ENCODE measurements around the gene SLC43A3.
A peak's percentile ranks its signal among the peaks of the same experiment; 100 is the strongest.
"Not testable (repeated sequence)": the region's sequence is repeated elsewhere in the genome, so short reads cannot be mapped to it uniquely, and the experiment has no call there.

The SLC43A3 gene

DNA sequence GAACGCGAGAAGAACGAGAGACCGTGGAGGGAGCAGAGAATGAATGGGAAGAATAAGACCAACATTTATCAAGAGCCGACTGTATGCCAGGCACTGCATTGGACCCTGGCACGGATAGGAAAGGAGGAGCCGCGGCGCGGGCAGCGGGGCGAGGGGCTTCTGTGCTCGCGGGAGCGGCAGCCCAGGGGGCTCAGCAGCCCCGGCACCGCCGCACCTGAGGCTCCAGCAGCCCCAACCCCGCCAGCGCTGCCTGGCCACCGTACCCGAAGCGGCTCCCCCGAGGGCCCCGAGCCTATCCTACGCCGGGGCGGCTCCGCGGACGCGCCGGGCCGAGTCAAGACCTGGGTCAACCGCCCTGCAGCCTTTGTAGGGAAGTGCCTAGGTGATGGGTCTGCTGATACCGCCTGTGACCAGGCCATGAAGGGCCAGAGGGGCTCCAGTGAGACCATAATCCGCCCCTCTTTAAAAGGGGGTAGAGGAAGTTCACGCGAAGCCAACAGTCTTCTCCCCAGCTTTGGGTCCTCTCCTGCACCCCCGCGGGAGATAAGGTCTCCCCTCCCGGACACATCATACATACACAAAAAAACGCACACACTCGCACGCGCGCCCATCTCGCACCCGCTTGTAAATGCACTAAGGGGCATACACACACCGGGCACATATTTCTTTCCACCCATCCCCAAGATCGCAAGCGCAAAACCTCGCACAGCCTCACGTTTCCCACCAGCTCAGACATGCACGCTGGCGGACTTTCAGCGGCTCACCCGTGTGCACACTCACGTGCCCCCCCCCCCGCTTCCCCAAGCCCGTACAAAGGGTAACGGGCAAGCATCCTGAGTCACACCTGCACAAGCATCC is 32.5 kb upstream of the SLC43A3 start:
- DNase-seq = no peak

DNA sequence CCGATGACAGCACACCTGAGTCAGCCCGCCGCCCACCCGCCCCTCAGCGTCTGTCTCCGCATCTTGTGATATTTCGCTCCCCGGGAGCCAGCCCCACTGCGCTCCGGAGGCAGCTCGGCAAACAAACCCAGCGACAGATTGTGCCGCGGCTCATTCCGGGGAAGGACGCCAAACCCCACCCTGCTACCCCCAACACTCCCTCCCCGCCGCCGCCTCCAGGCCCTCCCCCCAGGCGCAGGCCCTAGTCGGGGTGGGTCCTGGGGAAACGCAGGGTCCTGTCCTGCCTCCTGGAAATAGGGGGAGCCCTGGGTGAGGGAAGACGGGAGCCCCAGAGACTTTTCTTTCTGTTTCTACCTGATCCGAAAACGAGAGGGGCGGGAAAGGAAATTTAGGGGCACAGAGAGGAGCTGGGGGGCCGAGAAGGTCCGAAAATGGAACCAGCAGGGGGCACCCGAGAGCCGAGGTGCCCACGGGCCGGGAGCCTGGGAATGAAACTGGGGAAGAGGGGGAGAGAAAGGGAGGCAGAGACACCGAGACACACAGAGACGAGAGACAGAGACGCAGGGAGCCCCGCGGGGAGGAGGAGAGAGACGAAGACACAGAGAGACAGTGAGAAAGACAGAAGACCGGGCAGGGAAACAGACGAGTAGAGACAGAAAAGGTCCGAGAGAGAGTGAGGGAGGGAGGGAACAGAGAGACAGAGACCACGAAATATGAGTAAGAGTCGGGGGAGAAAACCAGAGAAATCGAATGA is 31.7 kb upstream of the SLC43A3 start:
- DNase-seq = no peak

DNA sequence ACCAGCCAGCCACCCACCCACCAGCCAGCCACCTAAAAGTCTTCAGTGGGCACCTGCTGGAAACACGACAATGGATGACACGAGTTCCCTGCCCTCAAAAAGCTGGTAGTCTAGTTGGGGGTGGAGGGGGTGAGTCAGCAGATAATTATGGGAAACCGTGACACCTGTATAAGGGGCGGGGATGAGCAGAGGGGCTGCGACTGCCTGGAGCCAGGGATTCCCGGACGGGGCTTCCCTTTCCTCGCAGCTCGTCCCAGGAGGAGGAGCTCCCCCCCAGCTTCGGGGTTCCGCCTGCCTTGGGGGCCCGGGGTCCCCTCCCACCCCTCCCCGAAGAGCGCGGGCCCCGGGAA is 31.1 kb upstream of the SLC43A3 start:
- DNase-seq = no peak

DNA sequence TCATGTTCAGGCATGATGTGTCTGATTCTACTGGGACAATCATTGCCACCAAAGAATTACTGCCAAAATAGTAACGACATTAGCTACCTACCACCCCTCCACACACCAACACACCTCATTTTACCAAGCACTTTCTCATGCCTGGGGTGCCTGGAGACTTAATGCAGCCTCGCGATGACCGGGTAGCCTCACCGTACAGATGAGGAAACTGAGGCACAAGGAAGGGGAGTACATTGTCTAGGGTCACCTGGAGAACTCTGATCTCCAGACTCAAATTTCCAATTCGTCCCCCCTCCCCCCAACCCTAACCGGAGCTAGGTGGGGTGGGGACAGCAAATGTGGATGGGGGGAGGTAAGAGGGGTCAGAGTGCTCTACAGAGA is 30.7 kb upstream of the SLC43A3 start:
- no peak for DNase-seq

DNA sequence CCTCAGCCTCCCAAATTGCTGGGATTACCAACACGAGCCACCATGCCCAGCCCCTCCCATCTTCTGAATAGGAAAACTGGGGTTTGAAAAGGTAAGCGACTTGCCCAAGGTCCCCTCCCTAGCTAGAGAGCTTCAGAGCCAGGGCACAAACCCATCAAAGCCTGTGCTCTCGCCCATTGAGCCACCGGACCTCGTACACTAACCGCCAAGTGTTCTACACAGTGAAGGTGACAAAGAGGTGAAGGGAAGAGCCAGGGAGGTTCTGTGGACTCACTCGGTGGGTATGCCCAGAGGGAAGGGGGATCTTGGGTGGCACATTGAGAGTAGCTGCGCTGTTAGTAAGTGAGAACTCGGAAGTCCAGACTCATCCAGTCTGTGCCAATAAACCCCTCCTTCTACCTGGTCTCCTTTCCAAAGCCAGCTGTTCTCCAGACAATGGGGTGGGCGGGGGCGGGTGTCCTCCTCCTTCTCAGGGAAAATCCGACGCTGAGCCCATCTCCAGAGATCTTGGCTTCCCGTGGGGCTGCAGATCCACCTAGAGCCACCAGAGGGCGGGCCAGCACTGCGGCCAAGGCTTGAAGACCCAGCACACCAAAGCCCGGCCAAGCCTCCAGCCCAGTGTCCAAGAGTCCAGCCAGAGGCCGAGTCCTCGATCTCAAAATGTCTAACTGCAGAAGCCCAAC is 30.2 kb upstream of the SLC43A3 start:
- peak; percentile 47 to 76 for DNase-seq

DNA sequence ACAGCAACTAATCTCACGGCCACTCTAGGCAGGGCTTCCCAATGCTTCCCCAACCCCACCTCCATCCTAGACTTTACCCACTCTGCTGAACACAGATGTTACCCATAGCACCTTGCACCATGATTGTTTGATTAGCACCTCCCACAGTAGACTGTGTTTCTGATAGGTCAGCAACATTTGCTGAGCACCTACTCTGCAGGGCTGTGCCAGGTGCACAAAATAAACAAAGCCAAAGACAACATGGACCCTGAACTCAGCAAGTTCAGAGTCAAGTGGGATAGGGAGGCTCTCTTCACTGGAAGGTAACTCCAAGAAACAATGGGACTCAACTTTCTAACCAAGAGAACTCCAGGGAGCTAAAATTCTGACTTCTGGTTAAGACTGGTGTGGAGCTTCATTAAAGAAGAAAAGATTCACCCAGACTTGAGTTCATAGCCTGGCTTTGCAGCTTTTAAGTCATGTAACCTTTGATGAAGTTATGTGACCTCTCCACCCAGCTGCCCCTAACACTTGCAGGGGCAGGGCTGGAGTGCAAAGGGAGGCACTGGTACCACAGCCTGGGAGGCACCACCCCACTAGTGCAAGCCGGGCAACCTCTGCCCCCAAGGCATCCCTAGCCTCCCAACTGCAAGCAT is 26.7 kb upstream of the SLC43A3 start:
- DNase-seq = no peak

DNA sequence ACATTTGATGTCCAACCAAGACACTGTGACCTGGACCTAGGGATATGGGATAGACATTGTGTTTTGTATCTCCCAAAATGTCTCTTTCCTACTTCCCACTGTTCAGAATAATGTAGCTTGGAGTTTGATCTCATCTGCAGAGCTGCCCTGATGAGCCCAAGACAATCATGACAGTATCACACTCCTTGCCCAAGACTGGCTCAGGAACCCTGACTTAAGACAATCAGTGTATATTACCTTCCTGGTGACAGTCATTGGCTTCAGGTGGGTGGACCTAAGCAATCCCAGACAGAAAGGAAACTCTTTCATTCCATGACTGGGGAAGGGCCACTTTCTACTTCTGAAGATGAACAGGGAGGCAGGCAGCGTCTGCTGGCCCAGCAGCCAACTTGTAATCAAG is 19.1 kb upstream of the SLC43A3 start:
- no peak for DNase-seq

DNA sequence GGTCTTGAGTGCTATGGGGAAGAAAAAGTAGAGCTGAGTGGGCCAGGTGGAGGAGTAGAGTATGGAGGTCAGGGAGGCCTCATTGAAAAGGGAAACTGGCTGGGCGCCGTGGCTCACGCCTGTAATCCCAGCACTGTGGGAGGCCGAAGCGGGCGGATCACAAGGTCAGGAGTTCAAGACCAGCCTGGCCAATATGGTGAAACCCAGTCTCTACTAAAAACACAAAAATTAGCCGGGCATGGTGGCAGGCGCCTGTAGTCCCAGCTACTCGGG is 18.1 kb upstream of the SLC43A3 start:
- not testable (repeated sequence) for DNase-seq

DNA sequence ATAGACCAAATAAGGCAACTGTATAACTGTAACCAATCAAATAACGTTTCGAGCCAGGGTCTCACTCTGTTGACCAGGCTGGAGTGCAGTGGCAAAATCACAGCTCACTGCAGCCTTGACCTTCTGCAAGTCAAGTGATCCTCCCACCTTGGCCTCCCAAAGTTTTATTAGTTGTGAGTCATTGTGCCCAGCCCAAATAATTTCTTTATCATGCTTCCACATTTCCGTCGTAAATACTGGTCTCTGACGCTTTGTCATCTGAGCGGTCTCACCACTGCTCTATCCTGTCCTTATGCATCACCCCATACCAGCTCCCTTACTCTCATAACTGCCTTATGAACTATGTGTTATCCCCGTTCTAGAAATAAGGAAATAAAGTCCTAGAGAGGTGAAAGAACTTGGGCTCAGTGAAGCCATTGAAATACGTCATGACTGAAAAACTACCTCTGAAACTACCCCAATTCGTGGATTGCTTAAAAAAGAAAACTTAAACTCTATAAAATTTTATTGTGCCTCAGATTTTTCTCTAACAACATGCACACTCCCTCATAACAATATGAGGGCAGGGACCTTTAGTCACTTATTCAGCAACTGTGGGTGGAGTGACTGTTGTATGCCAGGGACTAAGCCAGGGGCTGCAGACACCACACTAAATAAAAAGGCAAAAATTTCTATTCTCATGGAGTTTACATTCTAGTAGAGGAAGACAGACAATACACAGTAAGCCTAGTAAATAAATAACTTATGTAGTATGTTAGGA is 17.6 kb upstream of the SLC43A3 start:
- DNase-seq = no peak

DNA sequence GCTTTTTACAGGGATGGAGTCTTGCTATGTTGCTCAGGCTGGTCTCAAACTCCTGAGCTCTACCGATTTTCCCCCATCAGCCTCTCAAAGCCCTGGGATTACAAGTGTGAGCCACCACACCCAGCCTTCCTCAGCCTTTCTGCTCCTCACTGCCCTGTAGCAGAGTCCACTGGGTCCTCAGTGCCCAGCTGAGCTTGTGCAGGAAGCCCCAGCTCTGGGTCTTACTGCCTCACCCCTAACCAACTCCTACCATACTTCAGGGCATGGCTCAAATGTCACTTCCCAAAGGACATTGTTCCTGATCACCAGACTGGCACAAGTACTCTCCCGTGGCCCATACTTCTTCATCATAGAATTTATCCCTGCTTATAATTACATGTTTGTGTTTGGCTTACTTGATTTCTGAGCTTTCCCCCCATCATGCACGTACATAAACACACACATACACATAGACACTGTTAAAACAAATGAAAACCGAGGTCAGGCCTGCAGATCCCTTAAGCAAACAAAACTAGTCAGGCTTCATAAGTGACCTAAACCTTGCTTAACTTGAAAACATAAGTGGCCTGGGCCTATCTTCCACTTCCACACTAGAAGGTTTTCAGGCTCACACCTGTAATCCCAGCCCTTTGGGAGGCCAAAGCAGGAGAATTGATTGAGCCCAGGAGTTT is 14.0 kb upstream of the SLC43A3 start:
- no peak for DNase-seq

DNA sequence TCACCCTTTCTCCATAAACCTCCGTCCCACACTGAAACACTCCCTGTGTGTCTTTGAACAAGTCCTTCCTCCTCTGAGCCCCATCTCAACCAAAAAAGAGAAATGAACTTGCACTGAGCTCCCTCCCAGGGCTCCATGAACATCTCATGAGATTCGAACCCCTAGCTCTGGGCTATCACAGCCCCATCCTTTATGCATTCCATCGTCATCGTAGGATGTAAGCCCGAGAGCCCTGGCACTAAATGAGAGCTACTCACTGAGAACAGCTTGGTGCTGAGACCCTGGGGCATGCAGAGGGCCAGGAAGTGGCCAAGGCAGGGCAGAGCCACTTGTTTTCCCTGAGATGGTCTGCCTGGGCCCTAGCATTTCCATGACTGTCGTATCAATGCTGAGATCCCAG is 12.9 kb upstream of the SLC43A3 start:
- DNase-seq = no peak

DNA sequence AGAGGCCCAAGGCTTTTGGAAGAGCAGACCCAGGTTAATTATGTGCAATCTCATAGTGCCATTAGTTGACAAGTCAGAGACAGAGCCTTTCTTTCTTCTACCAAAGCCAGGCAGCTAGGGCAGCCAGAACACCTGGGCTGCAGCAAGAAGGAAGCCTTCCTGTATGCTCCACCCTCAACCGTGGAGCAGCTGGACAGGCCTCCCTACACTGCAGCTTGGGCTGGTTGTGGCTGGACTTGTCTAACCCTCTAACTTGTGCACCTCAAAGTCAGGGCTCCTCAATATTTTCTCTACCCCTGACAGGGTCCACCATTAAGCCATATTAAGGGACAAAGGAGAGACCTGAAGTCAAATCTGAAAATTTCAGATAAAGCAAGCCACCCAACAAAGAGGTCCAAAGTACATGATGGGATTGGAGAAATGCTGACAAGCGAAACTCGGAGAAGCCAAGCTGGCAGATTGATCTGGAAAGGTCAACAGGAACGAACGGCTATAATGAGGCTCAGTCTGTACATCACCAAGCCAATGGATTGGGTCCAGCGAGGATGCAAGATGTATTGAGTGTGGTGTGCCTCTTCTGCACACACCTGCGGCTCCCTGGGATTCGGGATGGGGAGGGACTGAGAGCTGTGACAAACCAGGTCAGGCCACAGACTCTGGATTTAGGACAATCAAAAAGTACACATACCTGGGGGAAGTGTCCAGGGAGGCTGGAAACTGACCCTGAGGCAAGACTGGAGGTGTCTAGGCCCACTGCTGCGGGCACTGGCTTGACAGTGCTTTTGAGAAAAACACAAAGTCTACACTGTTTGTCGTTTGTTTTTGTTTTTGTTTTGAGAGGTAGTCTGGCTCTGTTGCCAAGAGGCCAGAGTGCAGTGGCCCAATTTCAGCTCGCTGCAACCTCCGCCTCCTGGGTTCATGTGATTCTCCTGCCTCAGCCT is 11.7 kb upstream of the SLC43A3 start:
- DNase-seq = no peak

DNA sequence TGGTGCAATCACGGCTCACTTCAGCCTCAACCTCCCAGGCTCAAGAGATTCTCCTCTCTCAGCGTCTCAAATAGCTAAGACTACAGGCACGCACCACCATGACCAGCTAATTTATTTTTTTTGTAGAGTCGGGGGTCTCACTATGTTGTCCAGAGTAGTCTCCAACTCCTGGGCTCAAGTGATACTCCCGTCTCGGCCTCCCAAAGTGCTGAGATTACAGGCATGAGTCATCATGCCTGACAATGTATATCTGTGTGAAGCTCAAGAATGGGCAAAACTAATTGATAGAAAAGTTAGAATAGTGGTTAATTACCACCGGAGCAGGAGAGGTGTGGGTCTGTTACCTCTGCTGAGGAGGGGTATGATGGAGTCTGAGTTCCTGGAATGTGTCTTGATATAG is 9.1 kb upstream of the SLC43A3 start:
- no peak for DNase-seq

DNA sequence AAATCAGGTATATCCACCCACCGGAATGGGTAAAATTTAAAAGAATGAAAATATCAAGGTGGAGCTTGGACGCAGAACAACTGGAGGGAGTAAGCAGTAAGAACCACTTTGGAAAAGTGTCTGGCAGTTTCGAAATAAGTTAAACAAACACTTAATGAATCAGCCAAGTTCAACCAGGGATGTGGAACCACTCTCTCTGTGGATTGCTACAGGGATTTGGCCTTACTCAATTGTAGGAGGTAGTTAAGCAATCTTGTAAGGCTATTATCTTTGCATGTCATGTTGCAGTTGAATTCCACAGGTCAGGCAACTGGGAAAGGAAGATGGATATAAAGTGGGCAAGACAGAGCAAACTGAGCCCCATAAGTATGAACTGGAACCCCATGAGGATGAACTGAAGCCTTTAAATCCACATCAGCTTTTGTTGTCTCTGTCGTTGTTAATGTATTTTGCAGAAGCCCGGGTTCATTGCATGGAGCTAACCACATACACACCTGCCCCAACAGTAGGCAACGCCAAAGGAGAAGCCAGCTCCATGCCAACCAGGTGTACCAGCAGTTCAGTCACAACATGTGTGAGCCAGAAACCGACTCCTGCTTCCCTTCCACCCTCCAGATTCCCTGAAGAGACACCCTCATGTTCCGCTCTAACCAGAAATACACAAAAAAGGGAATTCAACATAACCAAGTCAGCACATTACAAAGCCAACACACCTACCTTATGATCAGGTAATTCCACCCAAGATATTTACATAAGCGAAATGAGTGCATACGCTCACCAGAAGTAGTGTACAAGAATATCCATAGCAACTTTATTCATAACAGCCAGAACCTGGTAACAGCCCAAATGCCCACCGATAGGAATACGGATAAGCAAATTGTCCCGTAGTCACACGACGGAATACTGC is 8.0 kb upstream of the SLC43A3 start:
- DNase-seq = no peak

DNA sequence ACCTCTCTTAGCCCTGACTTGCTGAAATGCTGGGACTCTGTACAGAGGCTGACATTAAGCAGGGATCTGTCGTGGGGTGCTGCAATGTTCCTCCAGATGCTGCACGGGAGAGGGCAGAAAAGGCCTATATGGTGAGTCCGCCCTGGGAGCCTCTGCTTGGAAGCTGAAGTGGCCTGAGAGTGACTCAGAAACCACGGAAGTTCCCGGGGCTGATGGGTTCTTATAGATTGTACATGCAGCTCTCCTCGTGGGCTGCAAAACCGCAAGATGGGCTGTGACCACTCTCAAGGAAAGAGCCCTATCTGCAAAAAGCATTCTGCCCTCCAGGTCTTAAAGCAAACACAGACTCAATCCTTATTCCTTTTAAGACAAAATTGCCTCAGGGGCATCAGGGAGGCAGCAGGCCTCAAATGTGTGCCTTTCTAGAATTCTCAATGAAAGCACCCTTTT is 5.8 kb upstream of the SLC43A3 start:
- DNase-seq = no peak

DNA sequence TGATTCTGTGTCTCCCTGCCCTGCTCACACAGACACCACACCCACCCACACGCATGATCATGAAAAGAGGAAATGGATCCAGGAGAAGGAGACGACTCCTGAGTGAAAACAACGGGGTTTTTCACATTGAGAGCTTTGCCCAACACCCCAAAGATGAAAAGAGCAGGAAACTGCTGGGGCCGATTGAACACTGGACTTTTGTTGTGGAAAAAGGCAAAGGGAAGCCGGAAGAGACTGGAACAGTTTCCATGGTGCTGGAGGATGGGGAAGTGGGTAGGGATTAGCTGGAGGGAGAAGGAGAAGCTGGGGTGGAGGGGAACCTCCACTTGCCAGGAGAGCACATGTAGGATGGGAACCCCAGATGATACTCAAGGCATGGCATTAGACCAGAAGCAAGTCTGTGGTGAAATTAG is 5.2 kb upstream of the SLC43A3 start:
- no peak for DNase-seq

DNA sequence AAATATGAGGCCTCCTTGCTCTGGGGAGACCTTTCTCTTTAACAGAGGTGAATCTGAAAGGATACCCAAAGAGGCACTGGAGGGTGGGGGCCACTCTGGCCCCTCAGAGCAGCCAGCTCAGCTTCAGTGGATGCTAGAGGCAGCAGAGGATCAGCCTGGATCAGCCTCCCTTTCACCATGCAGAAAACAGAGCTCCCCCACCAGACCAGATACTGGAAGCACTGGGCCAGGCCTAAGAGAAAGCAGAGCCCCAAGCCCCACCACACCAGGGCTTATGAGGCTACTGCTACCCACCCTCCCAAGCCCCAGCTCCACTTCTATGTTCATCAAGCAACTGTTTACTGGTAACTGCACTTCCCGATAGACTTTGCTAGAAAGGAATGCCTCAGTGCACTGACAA is 4.0 kb upstream of the SLC43A3 start:
- no peak for DNase-seq

DNA sequence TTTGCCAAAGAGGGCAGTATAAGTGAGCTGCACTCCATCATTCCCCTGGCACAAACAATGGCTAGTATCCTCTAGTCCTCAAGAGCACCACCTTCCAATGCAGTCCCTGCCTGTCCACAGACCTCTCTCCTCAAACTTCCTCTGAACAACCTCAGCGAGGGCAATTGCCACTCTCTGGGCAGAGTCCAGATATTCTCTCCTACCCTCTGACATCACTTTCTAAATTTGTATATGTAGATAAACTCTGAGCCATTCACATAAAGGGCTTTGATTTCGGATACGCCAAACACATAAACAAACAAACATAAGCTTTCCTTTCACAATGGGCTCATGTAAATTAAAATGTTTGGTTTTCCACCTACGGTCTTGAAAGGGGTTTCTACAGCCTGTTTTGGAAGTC is 3.0 kb upstream of the SLC43A3 start:
- DNase-seq = no peak

DNA sequence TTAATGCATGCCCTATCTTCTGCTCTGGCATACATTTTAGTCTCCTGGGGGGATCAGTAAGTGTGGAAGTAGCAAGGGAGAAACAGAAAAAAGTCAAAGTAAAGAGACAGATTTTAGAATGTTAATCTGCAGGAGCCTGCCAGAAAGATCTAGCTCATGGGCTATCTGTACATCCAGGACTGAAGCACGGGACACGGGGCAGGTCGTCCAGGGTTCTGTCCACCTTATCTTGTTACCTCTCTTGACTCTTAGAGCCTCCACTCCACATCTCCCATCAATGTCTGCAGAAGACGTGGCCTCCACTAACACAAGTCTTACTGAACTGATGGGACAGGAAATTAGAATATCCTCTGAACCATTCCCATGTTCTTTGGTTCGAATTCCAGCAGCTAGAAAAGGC is 1.7 kb upstream of the SLC43A3 start:
- DNase-seq = no peak

DNA sequence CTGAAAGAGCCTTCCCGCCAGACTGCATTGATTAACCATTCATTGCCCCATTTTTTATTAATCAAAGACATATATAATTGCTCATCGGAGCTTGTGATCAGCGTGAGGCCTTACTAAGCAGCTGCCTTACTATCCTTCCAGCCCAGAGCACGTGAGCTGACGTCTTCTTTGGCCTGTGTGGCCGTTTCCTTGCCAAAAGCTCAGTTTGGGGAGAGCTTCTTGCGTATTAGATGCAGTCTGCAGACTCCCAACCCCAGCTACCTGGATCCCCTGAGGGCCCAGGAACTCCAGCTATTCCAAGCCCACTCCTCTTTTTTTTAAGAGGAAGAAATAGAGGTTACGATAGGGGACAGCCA is 784 bp upstream of the SLC43A3 start:
- no peak for DNase-seq
